LNCAP (cell line): ENCODE results near the gene TMEM181.

Source experiments
- CTCF ChIP-seq: fragments of 450-650 bp; IDR thresholded peaks from 2 replicates; pipeline ENCODE4 v1.5.1; 2017; ENCODE audit warnings: mild to moderate bottlenecking

Gene TMEM181

GRCh38 chr6:158684311-158684710 lies 124.4 kb downstream of the TMEM181 start:
- TF ChIP-seq CTCF, result no peak

- TF ChIP-seq CTCF, result no peak
Observed at GRCh38 chr6:158684745-158685324, 124.9 kb downstream of the TMEM181 start.
